ENCODE measurements around the gene DAB2IP.

DNA sequence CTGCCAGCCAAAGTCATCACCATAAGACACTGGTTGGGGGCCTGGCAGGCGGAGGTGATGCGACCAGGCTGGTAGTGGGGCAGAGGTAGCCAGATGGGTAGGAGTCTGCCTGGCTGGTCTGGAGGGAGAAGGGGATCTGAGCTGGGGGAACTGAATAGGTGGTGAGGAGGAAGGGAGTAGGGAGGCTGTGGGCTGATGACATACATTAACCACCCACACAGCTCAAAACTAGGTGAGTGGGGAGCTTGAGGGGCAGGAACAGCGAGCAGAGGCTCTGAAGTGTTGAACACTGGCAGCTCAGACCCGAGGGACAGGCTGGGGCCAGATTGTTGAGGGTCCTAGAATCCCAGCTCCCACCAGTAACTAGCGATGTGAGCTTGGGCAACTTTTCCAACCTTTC, 81.0 kb downstream of the DAB2IP start:
- TF ChIP-seq TAF1 (IDR thresholded peaks at IDR 0.05; ENCODE audit: low read depth) (no peak), EZH2 (IDR thresholded peaks at IDR 0.05; ENCODE audit: borderline replicate concordance, insufficient read depth, low read length, poor library complexity, severe bottlenecking) (no peak)

Measured in neural cell (in vitro differentiated cells).